SU-DHL-6 (cell line): Measurements from ENCODE around the gene CHST15.
A peak's percentile ranks its signal among the peaks of the same experiment; 100 is the strongest.

Experiments used
- H2AFZ ChIP-seq: fragments of 200-600 bp; sonication (generic); 2 replicates; pipeline ENCODE4 v1.6.1; 2014; ENCODE audit warnings: low read depth, mild to moderate bottlenecking, moderate library complexity, mixed read lengths, antibody characterized with exemption, low read length; ENCODE audit not compliant: severe bottlenecking
- H3F3A ChIP-seq: fragments of 200-600 bp; shearing (Covaris generic); 2 replicates; pipeline ENCODE4 v1.6.0; 2016; ENCODE audit warnings: antibody characterized with exemption, mild to moderate bottlenecking; ENCODE audit not compliant: insufficient read depth
- H3K27ac ChIP-seq: fragments of 200-600 bp; sonication (generic); 2 replicates; pipeline ENCODE4 v1.5.1; 2016; ENCODE audit warnings: low read depth, mild to moderate bottlenecking, low read length, moderate library complexity, mixed read lengths
- H3K27me3 ChIP-seq: fragments of 200-600 bp; sonication (generic), shearing (Covaris generic); 2 replicates; pipeline ENCODE4 v1.6.0; 2014; ENCODE audit warnings: mild to moderate bottlenecking, low read length
- H3K36me3 ChIP-seq: fragments of 200-600 bp; sonication (generic); 2 replicates; pipeline ENCODE4 v1.6.1; 2014; ENCODE audit warnings: mild to moderate bottlenecking, low read length, mixed read lengths
- H3K4me2 ChIP-seq: fragments of 300-600, 200-600 bp; shearing (Covaris generic), sonication (generic); 2 replicates; pipeline ENCODE4 v1.6.0; 2014; ENCODE audit warnings: low read length, low read depth, mild to moderate bottlenecking; ENCODE audit not compliant: poor library complexity, severe bottlenecking
- H3K4me3 ChIP-seq: fragments of 200-600 bp; sonication (generic); 2 replicates; pipeline ENCODE4 v1.5.1; 2014; ENCODE audit warnings: antibody characterized with exemption, low read length, mild to moderate bottlenecking, mixed read lengths; ENCODE audit not compliant: insufficient read depth, poor library complexity, severe bottlenecking
- H3K79me2 ChIP-seq: fragments of 200-600 bp; sonication (generic); 2 replicates; pipeline ENCODE4 v1.6.1; 2014; ENCODE audit warnings: mild to moderate bottlenecking, low read length, moderate library complexity; ENCODE audit not compliant: insufficient read depth
- H3K9ac ChIP-seq: fragments of 200-600 bp; sonication (generic); 2 replicates; pipeline ENCODE4 v1.7.0; 2014; ENCODE audit warnings: mild to moderate bottlenecking, low read length
- H3K9me2 ChIP-seq: fragments of 200-600 bp; sonication (generic); replicated peaks from 2 replicates; pipeline ENCODE4 v1.6.1; 2014; ENCODE audit warnings: low read length; ENCODE audit not compliant: insufficient read depth
- H3K9me3 ChIP-seq: fragments of 200-600 bp; sonication (generic); 2 replicates; pipeline ENCODE4 v1.6.1; 2014; ENCODE audit warnings: low read length, mixed read lengths; ENCODE audit not compliant: insufficient read depth
- H4K20me1 ChIP-seq: fragments of 200-600 bp; sonication (generic); 2 replicates; pipeline ENCODE4 v1.6.1; 2014; ENCODE audit warnings: low read depth, mild to moderate bottlenecking, antibody characterized with exemption, low read length, moderate library complexity, mixed read lengths
- EZH2phosphoT487 ChIP-seq: fragments of 200-600 bp; sonication (generic), shearing (Covaris generic); conservative IDR thresholded peaks from 2 replicates; pipeline ENCODE4 v1.6.1; 2018; ENCODE audit warnings: mild to moderate bottlenecking, antibody characterized with exemption, low read length, moderate library complexity, mixed read lengths
- TF ChIP-seq, protein P1 (sequence below): fragments of 200-600 bp; sonication (generic); IDR thresholded peaks from one replicate; pipeline ENCODE4 v1.5.1; 2017; ENCODE audit warnings: antibody characterized with exemption, mild to moderate bottlenecking, low read length, moderate library complexity; ENCODE audit not compliant: insufficient read depth, poor library complexity, severe bottlenecking

The CHST15 gene

DNA sequence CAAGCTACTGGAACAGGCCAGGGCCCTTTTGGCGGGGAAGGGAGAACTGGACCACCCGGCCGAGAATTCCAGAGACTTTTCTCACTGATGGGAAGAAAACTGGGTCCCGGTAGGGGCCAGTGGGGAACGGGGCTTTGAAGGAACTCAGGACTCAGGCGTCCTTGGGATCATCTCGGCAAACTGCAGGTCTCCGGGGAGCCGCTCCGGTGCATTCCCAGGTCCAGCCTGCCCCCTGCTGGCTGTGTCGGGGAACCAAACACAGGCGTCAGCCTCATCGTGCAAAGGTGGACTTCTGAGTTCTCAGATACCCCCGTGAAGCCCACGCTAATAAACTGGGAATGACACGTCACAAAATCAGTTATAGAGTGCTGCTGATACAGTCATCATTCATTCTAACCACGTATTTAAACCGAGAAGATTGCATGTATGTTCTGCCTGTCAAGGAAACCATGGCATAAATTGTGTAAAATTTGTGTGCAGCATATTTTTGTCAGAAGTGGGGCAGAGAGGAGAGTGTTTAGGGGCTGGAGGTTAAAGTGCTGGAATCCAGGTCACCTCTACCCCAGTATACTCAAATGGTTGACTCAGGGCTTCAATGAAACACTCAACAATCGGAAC is 125.7 kb downstream of the CHST15 start:
- no peak overlapping the region for H2AFZ ChIP-seq
- H3K4me2 ChIP-seq, result no peak overlapping the region
- no peak for TF ChIP-seq EZH2phosphoT487
- TF ChIP-seq, protein P1, sequence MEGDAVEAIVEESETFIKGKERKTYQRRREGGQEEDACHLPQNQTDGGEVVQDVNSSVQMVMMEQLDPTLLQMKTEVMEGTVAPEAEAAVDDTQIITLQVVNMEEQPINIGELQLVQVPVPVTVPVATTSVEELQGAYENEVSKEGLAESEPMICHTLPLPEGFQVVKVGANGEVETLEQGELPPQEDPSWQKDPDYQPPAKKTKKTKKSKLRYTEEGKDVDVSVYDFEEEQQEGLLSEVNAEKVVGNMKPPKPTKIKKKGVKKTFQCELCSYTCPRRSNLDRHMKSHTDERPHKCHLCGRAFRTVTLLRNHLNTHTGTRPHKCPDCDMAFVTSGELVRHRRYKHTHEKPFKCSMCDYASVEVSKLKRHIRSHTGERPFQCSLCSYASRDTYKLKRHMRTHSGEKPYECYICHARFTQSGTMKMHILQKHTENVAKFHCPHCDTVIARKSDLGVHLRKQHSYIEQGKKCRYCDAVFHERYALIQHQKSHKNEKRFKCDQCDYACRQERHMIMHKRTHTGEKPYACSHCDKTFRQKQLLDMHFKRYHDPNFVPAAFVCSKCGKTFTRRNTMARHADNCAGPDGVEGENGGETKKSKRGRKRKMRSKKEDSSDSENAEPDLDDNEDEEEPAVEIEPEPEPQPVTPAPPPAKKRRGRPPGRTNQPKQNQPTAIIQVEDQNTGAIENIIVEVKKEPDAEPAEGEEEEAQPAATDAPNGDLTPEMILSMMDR, result peak; percentile 80
- no peaks in the 10 kb centered on the region for H4K20me1 ChIP-seq
- H3K9ac ChIP-seq, result no peak overlapping the region
- H3K27ac ChIP-seq, result no peak overlapping the region
- H3K9me3 ChIP-seq, result no peaks in the 10 kb centered on the region
- H3K36me3 ChIP-seq, result no peaks in the 10 kb centered on the region
- no peaks in the 10 kb centered on the region for H3K79me2 ChIP-seq
- no peaks in the 10 kb centered on the region for H3F3A ChIP-seq
- H3K4me3 ChIP-seq, result no peak overlapping the region
- no peaks in the 10 kb centered on the region for H3K9me2 ChIP-seq
- no peaks in the 10 kb centered on the region for H3K27me3 ChIP-seq

DNA sequence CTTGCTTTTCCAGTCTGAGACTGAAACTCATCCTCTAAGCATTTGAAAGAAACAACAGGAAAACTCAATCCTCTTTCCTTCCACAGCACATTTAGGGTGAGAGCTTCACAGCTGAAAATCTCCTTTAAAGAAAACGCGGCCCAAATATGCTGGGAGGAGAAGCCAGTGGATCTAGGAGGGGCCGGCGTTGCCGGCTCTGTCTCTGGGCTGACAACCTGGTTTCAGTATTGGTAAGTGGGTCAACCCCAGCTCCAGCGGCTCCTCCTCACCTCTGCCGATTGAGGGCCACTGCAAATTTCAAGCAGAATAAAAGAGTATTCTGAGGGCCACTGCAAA is 126.5 kb downstream of the CHST15 start:
- H3K4me2 ChIP-seq, result no peak overlapping the region

DNA sequence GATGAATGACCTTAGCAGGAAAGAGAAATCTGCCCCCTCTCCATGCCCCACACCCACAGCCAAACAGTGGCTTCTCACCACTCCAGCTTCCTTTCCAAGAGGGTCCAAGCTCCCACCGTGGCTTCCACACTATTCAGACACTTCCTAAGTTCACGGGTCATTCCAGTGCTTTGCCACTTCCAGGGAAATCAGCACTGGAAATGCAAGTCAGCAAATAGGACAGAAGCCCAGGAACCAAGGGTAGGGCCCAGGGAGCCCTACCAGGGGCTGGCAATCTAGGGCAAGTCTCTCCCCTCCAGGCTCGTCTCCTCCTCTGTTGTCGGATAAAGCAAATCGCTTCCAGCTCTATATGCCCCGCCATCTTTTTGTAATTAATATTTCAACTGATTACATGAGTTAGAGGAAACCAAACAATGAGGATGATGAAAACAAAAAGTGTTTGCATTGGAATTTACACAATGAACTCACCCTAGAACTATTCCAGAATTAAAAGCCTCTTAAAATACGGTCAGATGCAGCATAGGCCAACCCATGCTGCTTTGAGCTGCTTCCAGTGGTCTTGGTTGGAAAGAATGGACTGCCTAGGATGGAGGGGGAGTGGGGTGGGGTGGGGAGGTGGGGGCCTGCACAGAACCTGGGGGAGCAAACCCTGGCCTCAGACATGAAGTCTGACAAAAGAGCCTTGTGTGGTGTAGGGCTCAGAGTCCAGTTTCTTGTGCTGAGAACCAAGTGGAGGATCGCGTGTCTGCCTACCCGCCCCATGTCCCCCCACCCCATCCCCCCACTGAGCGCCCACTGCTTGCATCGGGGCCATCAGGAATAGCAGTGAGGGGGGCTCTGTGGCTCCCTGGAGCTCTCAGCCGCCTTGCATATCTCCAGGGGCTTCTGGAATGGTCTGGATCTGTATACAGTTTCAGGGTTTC is 127.2 kb downstream of the CHST15 start:
- Histone ChIP-seq H3K27me3 (no peaks in the 10 kb centered on the region), H3K4me2 (no peak overlapping the region), H3K9ac (no peak overlapping the region), H3K4me3 (no peak overlapping the region), H3K27ac (no peak overlapping the region), H3F3A (no peaks in the 10 kb centered on the region), H2AFZ (no peak overlapping the region), H3K9me2 (no peaks in the 10 kb centered on the region), H3K9me3 (no peaks in the 10 kb centered on the region), H3K36me3 (no peaks in the 10 kb centered on the region), H4K20me1 (no peaks in the 10 kb centered on the region), H3K79me2 (no peaks in the 10 kb centered on the region)
- TF ChIP-seq, protein P1, result no peak
- TF ChIP-seq EZH2phosphoT487, result no peak

More for the DNA sequence above, 126.5 kb downstream of the CHST15 start:
- Histone ChIP-seq H3K4me3 (no peak overlapping the region), H3K27me3 (no peaks in the 10 kb centered on the region), H3K9me3 (no peaks in the 10 kb centered on the region), H3K79me2 (no peaks in the 10 kb centered on the region), H3K9me2 (no peaks in the 10 kb centered on the region), H2AFZ (no peak overlapping the region), H3K27ac (no peak overlapping the region), H3F3A (no peaks in the 10 kb centered on the region), H4K20me1 (no peaks in the 10 kb centered on the region), H3K9ac (no peak overlapping the region), H3K36me3 (no peaks in the 10 kb centered on the region)
- TF ChIP-seq, protein P1, result no peak
- no peak for TF ChIP-seq EZH2phosphoT487
